Measurements from ENCODE around the gene BIK.
"Not testable (repeated sequence)": the region's sequence is repeated elsewhere in the genome, so short reads cannot be mapped to it uniquely, and the experiment has no call there.

Gene BIK

GRCh38 chr22:43104950-43105349, 5.6 kb upstream of the BIK start:
- DNase-seq = not testable (repeated sequence)

GRCh38 chr22:43106302-43106701, 4.2 kb upstream of the BIK start:
- DNase-seq = no peak

- DNase-seq = no peak
Measured at GRCh38 chr22:43109511-43109910, 1.0 kb upstream of the BIK start.

- no peak for DNase-seq
Measured at GRCh38 chr22:43109921-43110443, 568 bp upstream of the BIK start.

GRCh38 chr22:43110927-43111623, 525 bp downstream of the BIK start:
- no peak for DNase-seq

GRCh38 chr22:43113526-43114251, 3.1 kb downstream of the BIK start:
- DNase-seq = no peak

- no peak for DNase-seq
Measured at GRCh38 chr22:43114958-43115357, 4.4 kb downstream of the BIK start.

- DNase-seq = no peak
Measured at GRCh38 chr22:43116932-43117331, 6.4 kb downstream of the BIK start.

- no peak for DNase-seq
Measured at GRCh38 chr22:43118024-43118849, 7.7 kb downstream of the BIK start.

- DNase-seq = no peak
Measured at GRCh38 chr22:43118953-43119458, 8.5 kb downstream of the BIK start.

- DNase-seq = peak; percentile 75
Measured at GRCh38 chr22:43126501-43127165, 16.1 kb downstream of the BIK start.

GRCh38 chr22:43127166-43127908, 16.8 kb downstream of the BIK start:
- DNase-seq = no peak

- DNase-seq = no peak
Measured at GRCh38 chr22:43128116-43128515, 17.6 kb downstream of the BIK start.

GRCh38 chr22:43128928-43129424, 18.4 kb downstream of the BIK start:
- DNase-seq = no peak

GRCh38 chr22:43129426-43130425, 19.2 kb downstream of the BIK start:
- DNase-seq = no peak

- DNase-seq = no peak
Measured at GRCh38 chr22:43131773-43132501, 21.4 kb downstream of the BIK start.

GRCh38 chr22:43133401-43133800, 22.9 kb downstream of the BIK start:
- no peak for DNase-seq

- no peak for DNase-seq
Measured at GRCh38 chr22:43134553-43134952, 24.0 kb downstream of the BIK start.

GRCh38 chr22:43135565-43135964, 25.0 kb downstream of the BIK start:
- DNase-seq = no peak

Data from fibroblast of skin of scalp (primary cell).